ENCODE measurements around the gene MAP2K6.

The MAP2K6 gene

GRCh38 chr17:69593351-69593715 is 178.8 kb downstream of the MAP2K6 start:
- no peaks in the 10 kb centered on the region for H3K27me3 ChIP-seq
- no peaks in the 10 kb centered on the region for H3K9me3 ChIP-seq
- H3K27ac ChIP-seq: no peak overlapping the region
- H3K36me3 ChIP-seq: no peaks in the 10 kb centered on the region
- H3K4me1 ChIP-seq (ENCODE audit: control insufficient read depth in 1 of 2, insufficient read depth in 1 of 2, low read depth in 1 of 2, low read length in 1 of 2): no peaks in the 10 kb centered on the region
- no peak for TF ChIP-seq CTCF (IDR thresholded peaks at IDR 0.05)
- H3K4me3 ChIP-seq (ENCODE audit: low read depth in 1 of 2, low read length in 1 of 2): no peak overlapping the region

GRCh38 chr17:69593716-69594115 is 179.2 kb downstream of the MAP2K6 start:
- H3K27ac ChIP-seq: no peak overlapping the region
- no peak overlapping the region for H3K4me3 ChIP-seq (ENCODE audit: low read depth in 1 of 2, low read length in 1 of 2)
- H3K36me3 ChIP-seq: no peaks in the 10 kb centered on the region
- no peak for TF ChIP-seq CTCF (IDR thresholded peaks at IDR 0.05)
- no peaks in the 10 kb centered on the region for H3K27me3 ChIP-seq
- H3K9me3 ChIP-seq: no peaks in the 10 kb centered on the region
- H3K4me1 ChIP-seq (ENCODE audit: control insufficient read depth in 1 of 2, insufficient read depth in 1 of 2, low read depth in 1 of 2, low read length in 1 of 2): no peaks in the 10 kb centered on the region

- H3K36me3 ChIP-seq: no peaks in the 10 kb centered on the region
- no peak for TF ChIP-seq CTCF (IDR thresholded peaks at IDR 0.05)
- H3K4me3 ChIP-seq (ENCODE audit: low read depth in 1 of 2, low read length in 1 of 2): no peak overlapping the region
Observed at GRCh38 chr17:69594641-69595040, 180.1 kb downstream of the MAP2K6 start.

GRCh38 chr17:69596141-69596540 is 181.6 kb downstream of the MAP2K6 start:
- no peaks in the 10 kb centered on the region for H3K27me3 ChIP-seq
- TF ChIP-seq CTCF (IDR thresholded peaks at IDR 0.05): no peak
- no peaks in the 10 kb centered on the region for H3K9me3 ChIP-seq
- no peak overlapping the region for H3K27ac ChIP-seq
- no peaks in the 10 kb centered on the region for H3K4me1 ChIP-seq (ENCODE audit: control insufficient read depth in 1 of 2, insufficient read depth in 1 of 2, low read depth in 1 of 2, low read length in 1 of 2)
- H3K36me3 ChIP-seq: no peaks in the 10 kb centered on the region
- no peak overlapping the region for H3K4me3 ChIP-seq (ENCODE audit: low read depth in 1 of 2, low read length in 1 of 2)

More at GRCh38 chr17:69594641-69595040, 180.1 kb downstream of the MAP2K6 start:
- no peaks in the 10 kb centered on the region for H3K4me1 ChIP-seq (ENCODE audit: control insufficient read depth in 1 of 2, insufficient read depth in 1 of 2, low read depth in 1 of 2, low read length in 1 of 2)
- no peak overlapping the region for H3K27ac ChIP-seq
- H3K9me3 ChIP-seq: no peaks in the 10 kb centered on the region
- no peaks in the 10 kb centered on the region for H3K27me3 ChIP-seq

- H3K4me1 ChIP-seq (ENCODE audit: control insufficient read depth in 1 of 2, insufficient read depth in 1 of 2, low read depth in 1 of 2, low read length in 1 of 2): no peaks in the 10 kb centered on the region
- no peaks in the 10 kb centered on the region for H3K36me3 ChIP-seq
- no peaks in the 10 kb centered on the region for H3K9me3 ChIP-seq
- no peaks in the 10 kb centered on the region for H3K27me3 ChIP-seq
- H3K4me3 ChIP-seq (ENCODE audit: low read depth in 1 of 2, low read length in 1 of 2): no peak overlapping the region
- H3K27ac ChIP-seq: no peak overlapping the region
- no peak for TF ChIP-seq CTCF (IDR thresholded peaks at IDR 0.05)
Observed at GRCh38 chr17:69597898-69598692, 183.6 kb downstream of the MAP2K6 start.

Measured in neutrophil (primary cell).